GM20000 (cell line): ENCODE results near the gene AGPAT4.
"Not testable (repeated sequence)": the region's sequence is repeated elsewhere in the genome, so short reads cannot be mapped to it uniquely, and the experiment has no call there.

ENCODE experiments used
- DNase-seq: peaks from one replicate; pipeline ENCODE4 v3.0.0; 2012; ENCODE audit warnings: low spot score
- TF ChIP-seq, protein P1 (sequence below): IDR thresholded peaks from 2 replicates; pipeline ENCODE4 v1.5.1; 2012; ENCODE audit warnings: mild to moderate bottlenecking, control low read depth; ENCODE audit errors: extremely low read depth, missing control alignments

AGPAT4 gene, protein sequence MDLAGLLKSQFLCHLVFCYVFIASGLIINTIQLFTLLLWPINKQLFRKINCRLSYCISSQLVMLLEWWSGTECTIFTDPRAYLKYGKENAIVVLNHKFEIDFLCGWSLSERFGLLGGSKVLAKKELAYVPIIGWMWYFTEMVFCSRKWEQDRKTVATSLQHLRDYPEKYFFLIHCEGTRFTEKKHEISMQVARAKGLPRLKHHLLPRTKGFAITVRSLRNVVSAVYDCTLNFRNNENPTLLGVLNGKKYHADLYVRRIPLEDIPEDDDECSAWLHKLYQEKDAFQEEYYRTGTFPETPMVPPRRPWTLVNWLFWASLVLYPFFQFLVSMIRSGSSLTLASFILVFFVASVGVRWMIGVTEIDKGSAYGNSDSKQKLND

DNA sequence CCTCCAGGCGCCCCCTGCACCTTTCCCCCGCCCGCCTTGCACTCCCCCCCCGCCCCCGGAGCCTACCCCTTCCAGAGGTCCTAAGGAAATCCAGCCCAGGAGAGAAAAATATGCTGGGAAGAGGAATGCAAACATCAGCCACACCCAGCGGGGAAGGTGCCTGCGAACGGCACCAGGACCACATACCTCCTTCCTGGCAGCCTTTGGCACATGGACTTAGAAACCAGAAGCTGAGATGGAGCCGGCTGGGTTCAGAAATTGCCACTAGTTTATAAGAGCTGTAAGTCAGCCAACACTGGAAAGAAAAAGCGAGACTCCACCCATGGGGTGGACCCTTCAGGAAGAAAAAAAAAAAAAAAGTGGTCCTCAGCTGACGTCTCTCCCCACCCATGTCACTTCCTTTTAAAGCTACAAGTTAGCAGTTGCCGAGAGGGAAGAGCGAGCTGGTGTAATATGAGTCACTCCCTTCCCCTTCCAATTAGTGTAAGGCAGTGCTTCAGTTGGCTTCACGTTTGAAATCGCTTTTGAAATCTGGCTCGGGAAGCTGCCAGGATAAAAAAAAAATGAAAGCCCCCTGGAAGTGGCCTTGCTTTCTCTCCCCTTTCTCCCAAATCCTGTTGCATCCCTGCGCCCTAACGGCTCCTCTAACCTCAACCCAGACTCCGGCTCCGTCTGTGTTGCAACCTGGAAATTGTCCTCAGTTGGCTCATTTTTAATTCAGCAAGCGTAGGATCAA, at the start of gene AGPAT4:
Gene AGPAT4, minus strand, starts transcription at position 310 of the 736 bp plus-strand sequence. CDS start 41,848 bp downstream, outside the sequence.
- peak; percentile 89 for DNase-seq
- TF ChIP-seq, protein P1, sequence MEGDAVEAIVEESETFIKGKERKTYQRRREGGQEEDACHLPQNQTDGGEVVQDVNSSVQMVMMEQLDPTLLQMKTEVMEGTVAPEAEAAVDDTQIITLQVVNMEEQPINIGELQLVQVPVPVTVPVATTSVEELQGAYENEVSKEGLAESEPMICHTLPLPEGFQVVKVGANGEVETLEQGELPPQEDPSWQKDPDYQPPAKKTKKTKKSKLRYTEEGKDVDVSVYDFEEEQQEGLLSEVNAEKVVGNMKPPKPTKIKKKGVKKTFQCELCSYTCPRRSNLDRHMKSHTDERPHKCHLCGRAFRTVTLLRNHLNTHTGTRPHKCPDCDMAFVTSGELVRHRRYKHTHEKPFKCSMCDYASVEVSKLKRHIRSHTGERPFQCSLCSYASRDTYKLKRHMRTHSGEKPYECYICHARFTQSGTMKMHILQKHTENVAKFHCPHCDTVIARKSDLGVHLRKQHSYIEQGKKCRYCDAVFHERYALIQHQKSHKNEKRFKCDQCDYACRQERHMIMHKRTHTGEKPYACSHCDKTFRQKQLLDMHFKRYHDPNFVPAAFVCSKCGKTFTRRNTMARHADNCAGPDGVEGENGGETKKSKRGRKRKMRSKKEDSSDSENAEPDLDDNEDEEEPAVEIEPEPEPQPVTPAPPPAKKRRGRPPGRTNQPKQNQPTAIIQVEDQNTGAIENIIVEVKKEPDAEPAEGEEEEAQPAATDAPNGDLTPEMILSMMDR, result no peak

DNA sequence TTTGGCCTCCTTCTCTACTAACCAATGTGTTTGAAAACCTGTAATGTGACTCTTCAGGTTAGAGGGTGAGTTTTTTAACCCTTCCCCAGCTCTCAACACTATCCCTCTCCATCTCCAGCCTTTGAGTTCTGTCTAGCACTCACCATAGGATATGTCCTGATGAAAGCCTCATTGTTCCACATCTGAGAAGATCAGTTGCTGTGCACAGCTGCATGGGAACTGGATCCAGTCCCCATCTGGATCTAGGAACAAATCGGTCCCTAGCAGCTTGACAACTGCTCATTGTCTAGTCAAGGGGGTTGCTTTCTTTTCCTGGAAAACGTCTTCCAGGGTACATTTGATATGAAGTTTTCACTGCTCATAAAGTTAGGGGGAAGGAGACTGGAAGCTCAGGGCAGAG, 45.4 kb upstream of the AGPAT4 start:
- TF ChIP-seq, protein P1, result no peak
- DNase-seq, result no peak

DNA sequence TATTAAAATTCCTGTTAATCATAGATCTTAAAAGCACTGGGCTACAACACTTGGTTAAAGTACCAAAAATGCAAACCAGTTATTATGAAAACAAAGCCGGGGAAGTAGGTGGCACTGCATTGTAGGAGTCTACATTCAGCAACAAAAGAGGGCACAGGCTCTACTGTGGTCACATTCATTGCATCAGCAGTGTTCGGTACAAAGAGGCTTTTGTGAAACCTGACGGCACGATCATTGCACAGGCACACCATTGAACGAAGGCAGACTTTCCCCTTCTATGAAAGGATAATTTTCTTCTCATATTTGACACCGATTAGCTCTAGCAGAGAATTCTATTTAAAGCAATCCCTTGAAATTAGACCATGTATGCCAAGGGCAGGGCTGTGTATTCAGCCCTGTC, 44.6 kb upstream of the AGPAT4 start:
- no peak for DNase-seq
- TF ChIP-seq, protein P1, result no peak

DNA sequence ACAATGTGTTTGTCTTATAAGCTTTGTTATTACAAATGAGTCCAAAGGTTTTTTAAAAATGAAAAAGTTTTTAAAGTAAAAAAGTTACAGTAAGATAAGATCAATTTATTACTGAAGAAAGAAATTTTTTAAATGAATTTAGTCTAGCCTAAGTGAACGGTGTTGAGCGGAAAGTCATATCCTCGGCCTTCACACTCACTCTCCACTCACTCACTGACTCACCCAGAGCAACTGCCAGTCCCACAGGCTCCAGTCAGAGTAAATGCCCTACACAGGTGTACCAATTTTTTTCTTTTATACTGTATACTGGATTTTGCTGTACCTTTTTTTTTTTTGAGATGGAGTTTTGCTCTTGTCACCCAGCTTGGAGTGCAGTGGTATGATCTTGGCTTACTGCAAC, 42.7 kb upstream of the AGPAT4 start:
- TF ChIP-seq, protein P1, result no peak
- no peak for DNase-seq

DNA sequence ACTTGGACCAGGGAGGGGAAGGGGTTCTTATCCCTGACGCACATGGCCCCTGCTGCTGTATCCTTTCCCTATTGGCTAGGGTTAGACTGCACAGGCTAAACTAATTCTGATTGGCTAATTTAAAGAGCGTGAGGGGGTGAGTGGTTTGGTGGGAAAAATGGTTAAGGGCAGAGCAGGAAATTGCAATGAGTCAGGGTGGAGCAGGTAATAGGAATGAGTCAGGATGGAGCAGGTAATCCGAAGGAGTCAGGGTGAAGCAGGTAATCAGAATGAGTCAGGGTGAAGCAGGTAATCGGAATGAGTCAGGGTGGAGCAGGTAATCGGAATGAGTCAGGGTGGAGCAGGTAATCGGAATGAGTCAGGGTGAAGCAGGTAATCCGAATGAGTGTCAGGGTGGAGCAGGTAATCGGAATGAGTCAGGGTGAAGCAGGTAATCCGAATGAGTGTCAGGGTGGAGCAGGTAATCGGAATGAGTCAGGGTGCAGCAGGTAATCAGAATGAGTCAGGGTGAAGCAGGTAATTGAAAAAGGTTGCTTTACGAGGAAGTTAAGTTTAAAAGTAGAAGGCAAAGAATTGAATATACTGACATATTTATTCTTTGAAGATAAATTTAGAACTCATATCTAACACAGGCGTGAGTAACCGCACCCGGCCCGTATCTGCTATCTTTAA, 41.5 kb upstream of the AGPAT4 start:
- DNase-seq, result not testable (repeated sequence)

DNA sequence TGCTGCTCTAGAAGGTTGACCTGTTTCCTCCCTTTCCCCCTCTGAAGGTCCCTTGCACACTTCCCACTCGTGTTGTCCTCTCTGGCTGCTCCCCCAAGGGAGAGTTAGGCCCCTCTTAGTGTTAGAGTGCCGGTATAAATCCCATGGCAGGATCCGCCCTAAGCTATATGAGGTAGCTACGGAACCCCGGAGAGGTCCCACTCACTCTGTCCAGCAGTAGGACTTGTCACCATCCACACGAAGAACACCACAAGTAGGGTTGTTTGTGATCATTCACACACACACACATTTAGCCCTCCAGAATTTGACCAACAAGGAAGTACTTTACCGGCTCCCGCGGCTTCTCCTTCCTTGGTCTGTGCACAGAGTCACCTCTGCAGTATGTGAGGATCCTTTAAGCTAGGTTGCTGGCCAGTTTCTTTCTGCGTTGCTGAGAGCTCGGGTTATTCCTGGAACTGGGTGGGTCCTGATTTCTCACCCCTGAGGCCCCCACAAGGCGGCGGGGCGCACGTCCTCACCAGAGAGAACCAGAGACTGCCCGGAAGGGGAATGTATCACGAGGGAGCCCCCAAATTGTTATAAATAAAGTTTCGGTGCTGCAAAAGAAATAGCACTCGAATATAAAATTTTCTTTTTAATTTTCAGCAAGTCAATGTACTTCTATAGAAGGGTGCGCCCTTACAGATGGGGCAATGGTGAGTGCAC, 40.8 kb upstream of the AGPAT4 start:
- DNase-seq, result not testable (repeated sequence)

DNA sequence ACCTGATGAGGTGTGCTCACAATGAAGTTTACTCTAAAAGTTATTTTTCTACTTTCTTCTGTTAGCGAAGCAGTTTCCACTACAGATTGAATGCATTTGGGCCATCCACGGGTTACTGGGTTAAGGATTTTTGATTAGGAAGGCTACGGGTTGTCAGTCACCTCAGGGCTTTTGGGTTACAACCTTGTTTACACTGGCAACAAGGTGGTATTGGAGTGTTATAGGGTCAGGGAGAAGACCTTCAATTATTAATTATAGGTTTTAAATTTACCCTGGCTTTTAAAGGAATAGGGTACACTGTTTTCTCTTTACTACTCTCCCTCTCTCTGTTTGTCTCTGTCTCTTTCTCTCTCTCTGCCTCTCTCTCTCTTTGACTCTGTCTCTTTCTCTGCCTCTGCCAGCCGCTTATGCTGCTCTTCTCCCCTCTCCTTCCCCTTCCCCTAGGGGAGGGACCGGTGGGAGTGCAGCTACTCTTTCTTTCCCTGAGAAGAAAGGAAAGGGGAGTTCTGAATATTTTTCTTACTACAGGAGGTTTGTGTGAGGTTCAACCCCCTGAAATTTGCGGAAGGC, 40.2 kb upstream of the AGPAT4 start:
- DNase-seq, result no peak
- TF ChIP-seq, protein P1, result no peak

DNA sequence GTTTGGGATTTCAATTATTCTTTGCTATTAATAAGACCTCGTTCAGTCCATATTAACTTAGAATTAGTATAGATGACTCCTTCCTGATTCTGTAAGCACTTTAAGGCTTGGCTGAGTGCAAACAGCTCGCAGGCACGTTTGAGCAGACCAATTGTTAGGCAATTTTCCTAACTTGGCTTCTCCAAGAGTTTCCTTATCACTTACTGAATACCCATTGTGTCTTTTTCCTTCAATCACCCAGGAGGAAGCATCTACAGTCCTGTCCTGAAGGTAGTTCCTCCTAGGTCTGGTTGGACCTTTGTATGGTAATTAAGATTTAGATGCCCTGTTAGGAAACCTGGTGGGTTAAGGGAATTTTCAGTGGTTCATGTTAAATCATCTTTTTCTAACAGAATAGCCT, 39.6 kb upstream of the AGPAT4 start:
- DNase-seq, result not testable (repeated sequence)

DNA sequence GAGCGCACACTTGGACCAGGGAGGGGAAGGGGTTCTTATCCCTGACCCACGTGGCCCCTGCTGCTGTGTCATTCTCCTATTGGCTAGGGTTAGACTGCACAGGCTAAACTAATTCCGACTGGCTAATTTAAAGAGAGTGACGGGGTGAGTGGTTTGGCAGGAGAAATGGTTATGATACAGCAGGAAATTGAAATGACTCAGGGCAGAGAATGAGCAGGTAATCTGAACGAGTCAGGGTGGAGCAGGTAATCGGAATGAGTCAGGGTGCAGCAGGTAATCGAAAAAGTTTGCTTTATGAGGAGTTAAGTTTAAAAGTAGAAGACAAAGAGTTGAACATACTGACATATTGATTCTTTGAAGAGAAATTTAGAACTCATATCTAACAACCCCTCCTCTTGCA, 35.9 kb upstream of the AGPAT4 start:
- DNase-seq, result not testable (repeated sequence)
